GM21717 (cell line): Measurements from ENCODE around the gene RPL26.
"Not testable (repeated sequence)": the region's sequence is repeated elsewhere in the genome, so short reads cannot be mapped to it uniquely, and the experiment has no call there.

Experiments
- ATAC-seq: cut with Tn5 transposase; IDR thresholded peaks from one replicate; pipeline ENCODE4 v1.9.1; 2021; ENCODE audit warnings: mild to moderate bottlenecking, moderate library complexity; ENCODE audit not compliant: unreplicated experiment

RPL26 gene

GRCh38 chr17:8397636-8398035 is 14.6 kb upstream of the RPL26 start, which contains the start of gene RNF222:
Gene RNF222 (minus strand): TSS chr17:8397827. CDS start chr17:8393461, 4,366 bp downstream.
- ATAC-seq: no peak

- not testable (repeated sequence) for ATAC-seq
These were observed 11.5 kb upstream of the RPL26 start for GRCh38 chr17:8394497-8394896.

DNA sequence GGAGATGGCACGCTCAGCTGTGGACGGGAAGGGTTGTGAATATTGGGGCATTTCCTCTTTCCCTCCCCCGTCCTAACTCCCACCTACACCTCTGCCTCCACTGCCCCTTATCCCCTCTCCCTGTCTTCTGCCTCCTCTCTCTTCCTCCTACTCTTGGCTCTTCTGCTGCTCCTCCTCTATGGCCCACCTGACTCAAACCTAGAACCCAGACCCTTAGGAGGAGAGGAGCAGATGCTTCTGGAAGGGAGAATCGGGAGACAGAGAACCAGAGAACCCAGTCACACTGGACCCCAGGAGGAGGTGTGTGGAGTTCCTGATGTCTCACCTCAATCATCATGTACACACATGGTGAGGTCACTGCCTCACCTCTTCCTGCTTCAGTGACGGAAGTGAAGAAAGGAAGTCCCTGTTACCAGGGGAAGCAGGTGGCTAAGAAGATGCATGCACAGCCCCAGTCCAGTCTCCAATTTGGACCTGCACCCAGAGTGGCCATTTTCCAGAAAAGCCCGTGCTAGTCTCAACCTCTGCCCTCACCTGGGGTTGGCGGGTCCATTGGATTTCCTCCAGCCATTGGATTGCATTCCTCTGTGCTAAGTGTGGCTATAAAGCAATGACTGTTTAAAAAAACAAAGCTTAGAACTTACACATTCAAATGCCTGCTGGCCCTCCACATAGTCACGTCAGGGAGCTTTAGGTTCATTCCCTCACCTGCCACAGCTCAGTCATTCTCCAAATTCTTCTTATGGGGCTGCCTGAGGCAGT is 10.7 kb upstream of the RPL26 start:
- no peak for ATAC-seq

DNA sequence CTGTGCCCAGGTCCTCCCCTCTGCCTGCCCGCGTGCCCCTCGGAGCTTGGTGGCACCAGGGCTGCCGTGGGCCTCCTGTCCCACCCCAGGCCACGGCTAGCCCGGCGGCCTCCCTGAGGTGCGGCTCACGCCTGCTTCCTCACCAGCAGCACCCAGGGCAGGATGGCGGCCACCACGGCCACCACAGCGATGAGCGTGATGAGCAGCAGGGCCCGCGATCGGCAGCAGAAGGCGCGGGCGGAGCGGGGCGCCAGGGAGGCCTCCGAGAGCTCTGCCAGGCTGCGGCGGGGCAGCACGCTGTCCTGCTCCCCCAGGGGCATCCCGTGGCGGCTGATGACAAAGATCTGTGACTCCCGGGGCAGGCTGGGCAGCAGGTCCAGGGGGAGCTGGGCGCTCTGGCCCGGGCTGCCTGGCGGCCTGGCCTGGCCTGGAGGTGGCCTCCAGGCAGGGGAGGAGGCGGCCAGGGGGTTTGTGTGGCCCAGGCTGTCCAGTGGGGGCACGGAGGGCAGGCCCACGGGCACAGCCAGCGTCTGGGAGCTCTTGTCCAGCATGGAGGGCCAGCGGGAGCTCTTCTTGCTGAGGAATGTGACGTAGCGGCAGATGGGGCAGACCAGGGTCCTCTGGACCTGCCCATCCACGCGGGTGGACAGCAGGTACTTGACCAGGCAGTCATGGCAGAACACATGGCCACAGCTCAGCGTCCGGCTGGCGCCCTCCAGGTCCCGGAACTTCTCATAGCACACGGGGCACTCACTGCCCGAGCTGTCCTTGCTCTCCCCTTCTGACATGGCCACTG is 9.9 kb upstream of the RPL26 start:
- ATAC-seq: no peak

- no peak for ATAC-seq
These were observed 9.3 kb upstream of the RPL26 start for GRCh38 chr17:8392274-8392673.

- ATAC-seq: no peak
These were observed 8.7 kb upstream of the RPL26 start for GRCh38 chr17:8391711-8392110.

GRCh38 chr17:8387914-8388651 is 5.1 kb upstream of the RPL26 start:
- no peak for ATAC-seq

- no peak for ATAC-seq
These were observed 3.8 kb upstream of the RPL26 start for GRCh38 chr17:8386841-8387240.

DNA sequence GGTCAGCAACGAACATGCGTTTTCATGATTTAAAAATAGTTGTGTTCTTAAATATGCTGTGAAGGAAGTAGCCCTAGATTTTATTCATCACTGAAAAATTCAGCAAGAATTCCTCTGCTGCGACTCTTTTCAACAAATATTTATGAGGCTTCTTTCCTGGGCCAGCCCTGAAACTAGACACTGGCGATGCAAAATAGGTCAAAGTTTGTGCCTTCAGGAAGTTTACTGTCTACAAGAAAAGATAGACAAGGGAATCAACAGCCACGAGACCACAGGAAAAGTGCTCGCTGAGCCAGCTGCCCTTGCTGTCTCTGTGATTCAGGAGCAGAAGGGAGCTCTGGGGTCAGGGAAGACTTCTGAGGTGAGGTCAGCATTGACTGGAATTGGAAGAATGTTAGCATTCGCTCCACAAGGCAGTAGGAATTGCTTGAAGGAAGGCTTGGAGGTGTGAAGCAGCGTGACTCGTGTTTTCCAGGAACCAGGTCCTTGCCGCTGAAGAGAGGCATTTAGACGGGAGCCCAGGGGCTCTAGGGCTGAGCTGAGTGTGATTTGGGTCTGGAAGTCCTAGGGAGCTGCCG is 1.9 kb upstream of the RPL26 start:
- ATAC-seq: no peak

DNA sequence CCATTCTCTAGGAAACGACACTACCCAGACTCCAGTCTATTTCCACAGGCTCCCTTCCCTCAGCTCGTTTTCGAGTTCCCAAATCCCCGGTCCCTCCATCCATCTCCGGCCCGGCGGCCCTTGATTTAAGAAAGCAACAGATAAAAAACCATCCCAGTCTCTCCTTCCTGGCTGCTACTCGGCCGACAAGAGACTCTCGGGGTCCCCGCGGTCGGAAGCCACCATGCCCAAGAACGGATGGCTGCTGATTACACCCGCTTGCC is 182 bp downstream of the RPL26 start:
- ATAC-seq: no peak

DNA sequence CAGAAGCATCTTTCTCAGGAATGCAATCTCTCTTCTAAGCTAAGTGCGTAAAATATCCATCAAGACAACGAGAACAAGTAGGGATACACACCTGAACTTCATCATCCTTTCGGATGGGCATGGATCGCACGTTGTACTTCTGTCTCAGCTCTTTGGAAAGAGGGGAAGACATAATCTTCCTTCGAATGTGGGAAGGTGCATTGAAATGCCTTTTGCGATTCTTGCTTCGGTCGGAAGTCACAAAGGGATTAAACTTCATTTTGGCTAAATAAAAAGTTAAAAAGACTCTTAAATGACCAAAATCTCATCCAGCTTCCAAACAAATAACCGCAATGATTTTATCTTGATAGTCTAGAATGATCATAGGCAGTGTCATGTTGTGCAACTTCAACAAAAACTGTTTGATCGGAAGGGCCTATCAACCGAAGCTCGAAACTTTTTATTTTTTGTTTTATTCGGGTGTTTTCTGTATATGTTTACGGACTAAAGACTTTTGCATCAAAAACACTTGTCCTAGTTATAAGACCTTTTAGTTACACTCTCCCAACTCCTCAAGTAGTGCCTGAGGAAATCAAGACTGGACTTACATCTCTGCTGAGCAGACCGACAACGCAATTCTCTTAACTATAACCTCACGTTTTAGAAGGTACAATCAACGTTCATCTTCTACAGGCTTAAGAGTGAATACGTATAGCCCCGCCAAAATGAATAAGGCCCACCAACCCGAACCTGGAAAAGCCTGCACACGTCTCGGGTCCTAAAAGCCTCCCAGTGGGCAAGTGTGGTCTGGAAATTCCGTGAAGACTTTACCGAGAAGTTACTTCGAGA is 727 bp downstream of the RPL26 start:
- ATAC-seq: no peak

- ATAC-seq: no peak
These were observed 2.9 kb downstream of the RPL26 start for GRCh38 chr17:8380049-8380448.

- ATAC-seq: not testable (repeated sequence)
These were observed 4.9 kb downstream of the RPL26 start for GRCh38 chr17:8378117-8378516.

- ATAC-seq: no peak
These were observed 5.6 kb downstream of the RPL26 start for GRCh38 chr17:8377422-8377821.

DNA sequence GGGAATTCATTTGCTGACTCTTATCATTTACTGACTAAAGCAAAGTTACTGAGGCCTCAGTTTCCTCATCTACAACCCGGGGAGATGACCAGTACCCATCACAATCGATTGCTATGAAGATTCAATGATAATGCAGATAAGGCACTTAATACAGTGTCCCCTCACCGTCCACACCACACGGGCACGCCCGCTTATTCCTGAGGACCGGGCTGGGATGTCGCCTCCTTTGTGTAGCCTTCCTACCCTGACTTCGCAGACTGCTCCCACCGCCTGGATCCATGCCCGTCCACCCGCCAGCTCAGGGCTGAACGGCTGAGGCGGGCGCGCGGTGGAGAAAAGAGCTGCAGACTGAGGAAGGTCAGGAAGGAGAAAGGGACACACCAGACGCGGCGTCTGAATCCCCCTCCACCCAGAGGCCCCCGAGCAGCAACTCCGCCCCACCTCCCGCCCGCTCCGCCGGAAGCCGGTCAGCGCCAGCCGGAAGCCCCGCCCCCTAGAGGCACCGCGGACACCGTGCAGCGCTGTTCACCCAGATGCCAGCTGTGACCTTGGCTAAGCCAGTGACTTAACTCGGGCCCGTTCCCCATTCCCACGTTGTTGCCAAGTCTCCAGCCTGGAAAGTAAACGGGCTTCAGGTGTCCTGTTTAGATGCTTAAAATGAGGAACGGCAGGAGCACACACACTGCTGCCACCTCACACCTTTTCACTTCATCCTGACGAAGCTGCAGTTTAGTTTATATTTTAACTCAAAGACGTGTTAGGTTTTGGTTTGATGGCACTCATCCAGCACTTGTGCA is 6.5 kb downstream of the RPL26 start, which contains the start of gene KRABD2:
Gene KRABD2, minus strand, starts transcription at position 434 of the 797 bp plus-strand sequence.
- peak; percentile 77 for ATAC-seq

GRCh38 chr17:8375738-8376259 is 7.2 kb downstream of the RPL26 start:
- no peak for ATAC-seq

GRCh38 chr17:8373856-8374255 is 9.1 kb downstream of the RPL26 start:
- ATAC-seq: not testable (repeated sequence)

DNA sequence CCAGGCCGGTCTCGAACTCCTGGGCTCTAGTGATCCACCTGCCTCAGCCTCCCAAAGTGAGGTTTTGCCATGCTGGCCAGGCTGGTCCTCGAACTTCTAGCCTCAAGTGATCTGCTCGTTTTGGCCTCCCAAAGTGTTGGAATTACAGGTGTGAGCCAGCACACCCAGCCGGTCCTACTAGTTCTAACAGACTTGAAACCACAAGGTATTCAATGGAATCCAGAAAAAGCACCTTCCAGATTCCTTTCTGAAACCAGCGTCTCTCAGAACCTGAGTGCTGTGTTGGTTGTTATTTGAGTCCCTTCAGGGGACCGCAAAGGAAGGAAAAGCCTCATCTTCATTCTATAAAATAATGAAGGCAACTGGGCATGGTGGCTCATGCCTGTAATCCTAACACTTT is 10.6 kb downstream of the RPL26 start:
- no peak for ATAC-seq

- ATAC-seq: no peak
These were observed 11.2 kb downstream of the RPL26 start for GRCh38 chr17:8371786-8372185.
